Effector memory CD4-positive, alpha-beta T cell (primary cell): ENCODE results near the gene ADCY10.

ENCODE experiments used
- DNase-seq, 3 donors: peaks; one replicate each; pipeline ENCODE4 v3.0.0-alpha.2; 2020
- H3K27ac ChIP-seq: 2 replicates; pipeline ENCODE4 v1.7.0; 2013; ENCODE audit warnings: mild to moderate bottlenecking, low read length, moderate library complexity; ENCODE audit not compliant: insufficient read depth, poor library complexity, severe bottlenecking
- H3K27me3 ChIP-seq: replicated peaks from 2 replicates; pipeline ENCODE4 v1.7.0; 2013; ENCODE audit warnings: mild to moderate bottlenecking, low read length; ENCODE audit not compliant: insufficient read depth, control insufficient read depth, poor library complexity, severe bottlenecking
- H3K36me3 ChIP-seq: 2 replicates; pipeline ENCODE4 v1.7.0; 2013; ENCODE audit warnings: mild to moderate bottlenecking, low read length, moderate library complexity; ENCODE audit not compliant: control insufficient read depth, insufficient read depth
- H3K4me1 ChIP-seq: 2 replicates; pipeline ENCODE4 v1.7.0; 2013; ENCODE audit warnings: low read length, mild to moderate bottlenecking; ENCODE audit not compliant: control insufficient read depth, insufficient read depth, poor library complexity, severe bottlenecking
- H3K4me3 ChIP-seq: 2 replicates; pipeline ENCODE4 v1.7.0; 2013; ENCODE audit warnings: low read length, low read depth, mild to moderate bottlenecking; ENCODE audit not compliant: insufficient read depth, poor library complexity, severe bottlenecking
- H3K9me3 ChIP-seq: 2 replicates; pipeline ENCODE4 v1.7.0; 2013; ENCODE audit warnings: mild to moderate bottlenecking, low read length, moderate library complexity; ENCODE audit not compliant: control insufficient read depth

The ADCY10 gene

DNA sequence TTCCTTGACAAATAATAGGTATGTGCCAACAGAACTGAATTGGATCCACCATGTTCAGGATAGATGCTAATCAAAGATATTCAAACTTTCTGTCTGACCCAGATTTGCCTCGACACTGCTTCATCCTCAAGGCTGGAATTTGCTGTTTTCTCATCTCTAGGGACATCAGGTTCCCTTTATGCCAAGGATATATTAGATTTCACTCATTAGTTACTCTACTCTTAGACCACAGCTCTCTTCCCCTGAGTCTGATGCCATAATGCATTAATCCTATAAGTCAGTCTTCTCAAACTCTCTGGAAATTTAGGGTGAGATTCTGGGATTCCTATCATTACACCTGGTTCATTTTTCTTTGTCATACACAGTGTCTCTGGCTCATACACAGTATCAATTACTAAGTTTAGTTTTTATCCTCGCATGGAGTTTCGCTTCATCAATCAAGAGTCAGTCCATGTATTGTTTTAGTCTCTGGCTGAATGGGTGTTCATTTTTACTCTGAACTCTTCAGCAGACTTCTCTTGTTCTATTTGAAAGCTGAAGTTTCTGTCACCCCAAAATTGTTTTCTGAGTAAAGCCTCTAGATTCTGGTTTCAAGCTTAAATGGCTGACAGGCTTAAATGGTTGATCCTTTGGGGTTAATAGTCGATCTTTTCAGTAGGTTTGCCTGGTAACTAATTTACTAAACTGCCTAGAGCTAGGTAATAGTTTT lies 13.3 kb upstream of the ADCY10 start:
- no peak for DNase-seq
- no peaks in the 10 kb centered on the region for H3K36me3 ChIP-seq
- H3K9me3 ChIP-seq = no peaks in the 10 kb centered on the region
- no peak overlapping the region for H3K27ac ChIP-seq
- no peak overlapping the region for H3K4me3 ChIP-seq
- H3K27me3 ChIP-seq = no peaks in the 10 kb centered on the region
- H3K4me1 ChIP-seq = no peaks in the 10 kb centered on the region

DNA sequence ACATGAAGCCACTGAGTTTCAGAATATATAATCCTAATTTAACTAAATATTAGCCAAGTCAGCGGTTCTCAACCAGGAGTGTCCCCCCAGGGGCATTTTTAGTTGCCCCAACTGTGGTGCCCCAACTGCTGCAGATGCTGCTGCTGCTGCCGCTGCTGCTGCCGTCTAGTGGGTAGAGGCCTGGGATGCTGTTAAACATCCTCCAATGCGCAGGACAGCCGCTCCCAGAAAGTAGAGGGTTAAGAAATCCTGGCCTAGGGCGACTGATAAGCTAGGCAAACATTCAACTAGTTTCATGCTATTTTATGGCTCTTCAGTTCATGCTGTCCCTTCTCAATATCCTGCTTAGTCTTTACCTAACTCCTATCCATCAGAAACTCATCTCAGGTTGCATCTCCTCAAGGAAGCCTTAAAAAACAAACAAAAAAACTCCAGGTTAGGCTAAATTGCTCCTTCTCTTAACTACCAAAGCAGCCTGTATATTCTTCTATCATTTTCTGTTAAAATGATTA lies 12.6 kb upstream of the ADCY10 start:
- Histone ChIP-seq H3K4me3 (no peak overlapping the region), H3K27me3 (no peaks in the 10 kb centered on the region)

DNA sequence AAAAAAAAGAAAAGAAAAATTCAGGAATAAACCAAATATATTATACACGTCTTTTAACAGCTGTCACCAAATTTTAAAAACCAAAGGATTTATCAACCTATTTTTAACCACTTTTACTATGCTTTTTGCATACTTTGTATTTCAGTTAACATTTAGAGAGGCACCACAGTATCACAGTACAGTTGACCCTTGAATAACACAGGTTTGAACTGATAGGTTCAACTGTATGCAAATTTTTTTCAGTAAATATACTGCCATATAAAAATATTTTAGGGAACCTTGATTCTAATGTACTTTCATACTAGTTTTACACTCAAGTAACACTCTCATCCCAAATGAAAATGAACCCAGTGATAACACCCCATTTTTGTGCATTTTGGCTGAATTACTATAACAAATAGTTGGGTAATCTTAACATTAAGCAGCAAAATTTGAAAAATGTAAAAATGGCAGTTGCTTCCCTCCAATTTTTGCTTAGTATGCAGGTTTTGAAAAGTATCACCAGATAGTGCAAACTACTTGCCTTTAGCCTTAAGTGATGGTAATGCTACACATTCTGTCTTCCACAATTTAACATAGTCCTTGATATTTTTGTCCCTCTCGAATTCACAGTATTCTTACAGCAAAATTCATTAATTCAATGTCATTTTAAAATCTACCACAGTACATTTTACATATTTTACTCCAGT lies 10.8 kb upstream of the ADCY10 start:
- no peak for DNase-seq
- Histone ChIP-seq H3K9me3 (no peaks in the 10 kb centered on the region), H3K27me3 (no peaks in the 10 kb centered on the region), H3K4me3 (no peak overlapping the region), H3K27ac (no peak overlapping the region), H3K36me3 (no peaks in the 10 kb centered on the region), H3K4me1 (no peaks in the 10 kb centered on the region)

More for the DNA sequence above, 12.6 kb upstream of the ADCY10 start:
- Histone ChIP-seq H3K27ac (no peak overlapping the region), H3K9me3 (no peaks in the 10 kb centered on the region), H3K36me3 (no peaks in the 10 kb centered on the region), H3K4me1 (no peaks in the 10 kb centered on the region)
- no peak for DNase-seq

DNA sequence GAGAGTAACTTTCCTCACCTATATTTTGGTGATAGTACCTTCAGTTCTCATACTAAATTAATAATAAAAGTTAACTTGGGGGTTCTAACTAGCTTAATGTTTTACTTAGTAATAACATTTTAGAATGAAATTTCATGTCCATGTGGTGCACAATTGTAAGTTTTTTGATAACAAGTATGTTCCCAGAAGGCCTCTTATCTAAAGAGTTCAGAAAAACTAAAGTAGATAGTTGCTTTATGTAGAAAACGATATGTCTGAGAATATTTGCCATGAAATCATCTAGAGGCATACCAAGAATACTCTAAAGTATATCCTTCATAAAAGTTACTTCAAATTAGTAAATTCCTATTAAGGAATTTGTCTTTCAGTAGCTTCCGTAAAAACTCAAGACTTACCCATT lies 10.2 kb upstream of the ADCY10 start:
- Histone ChIP-seq H3K27me3 (no peaks in the 10 kb centered on the region), H3K4me1 (no peaks in the 10 kb centered on the region), H3K36me3 (no peaks in the 10 kb centered on the region), H3K27ac (no peak overlapping the region), H3K9me3 (no peaks in the 10 kb centered on the region), H3K4me3 (no peak overlapping the region)
- DNase-seq = no peak

DNA sequence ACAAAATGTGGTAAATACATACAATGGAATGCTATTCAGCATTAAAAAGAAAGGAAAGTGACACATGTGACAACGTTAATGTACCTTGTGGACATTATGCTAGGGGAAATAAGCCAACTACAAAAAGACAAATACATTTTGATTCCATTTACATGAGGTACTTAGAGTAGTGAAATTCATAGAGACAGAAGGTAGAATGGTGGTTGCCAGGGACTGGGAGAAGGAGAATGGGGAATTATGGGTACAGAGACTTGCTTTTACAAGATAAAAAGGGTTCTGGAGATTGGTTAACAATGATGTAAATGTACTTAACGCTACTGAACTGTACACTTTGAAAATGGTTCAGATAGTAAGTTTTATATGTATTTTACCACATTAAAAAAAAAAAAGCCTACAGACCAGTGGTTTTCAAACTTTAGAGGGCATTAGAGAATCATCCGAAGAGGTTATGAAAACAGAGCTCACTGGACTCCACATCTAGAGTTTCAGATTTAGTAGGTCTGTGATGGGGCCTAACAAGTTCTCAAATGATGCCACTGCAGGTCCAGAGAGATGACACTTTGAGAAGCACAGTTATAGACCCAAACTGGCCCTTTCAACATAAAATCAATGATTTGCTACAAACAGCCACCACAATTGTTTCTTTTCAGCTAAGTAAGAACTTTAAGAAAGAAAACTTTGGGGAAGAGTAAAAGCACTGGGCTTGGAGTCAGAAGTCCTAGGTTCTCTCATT lies 9.6 kb upstream of the ADCY10 start:
- no peak for DNase-seq
- Histone ChIP-seq H3K36me3 (no peaks in the 10 kb centered on the region), H3K27ac (no peak overlapping the region), H3K4me1 (no peaks in the 10 kb centered on the region), H3K4me3 (no peak overlapping the region), H3K27me3 (no peaks in the 10 kb centered on the region), H3K9me3 (no peaks in the 10 kb centered on the region)

DNA sequence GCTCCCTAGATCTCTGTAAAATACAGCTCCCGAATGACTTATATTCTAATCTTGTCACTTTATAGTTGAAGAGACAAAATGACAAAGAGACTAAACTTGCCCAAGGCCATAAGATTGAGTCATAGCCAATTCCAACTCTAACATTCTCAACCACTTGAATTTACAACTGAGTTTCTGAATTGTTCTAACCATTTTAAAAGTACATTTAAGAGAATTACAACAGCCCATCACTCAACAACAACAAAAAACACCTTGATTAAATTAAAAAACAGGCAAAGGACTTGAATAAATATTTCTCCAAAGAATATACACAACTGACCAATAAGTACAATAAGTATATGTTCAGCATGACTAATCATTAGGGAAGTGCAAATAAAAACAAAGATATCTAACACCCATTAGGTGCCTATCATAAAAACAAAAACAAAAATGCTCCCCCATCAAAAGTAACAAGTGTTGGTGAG lies 8.7 kb upstream of the ADCY10 start:
- DNase-seq = no peak
- no peaks in the 10 kb centered on the region for H3K9me3 ChIP-seq
- peaks cover 3% of the 10 kb centered on the region for H3K36me3 ChIP-seq
- no peaks in the 10 kb centered on the region for H3K4me1 ChIP-seq
- H3K27ac ChIP-seq = no peak overlapping the region
- no peak overlapping the region for H3K4me3 ChIP-seq
- no peaks in the 10 kb centered on the region for H3K27me3 ChIP-seq

DNA sequence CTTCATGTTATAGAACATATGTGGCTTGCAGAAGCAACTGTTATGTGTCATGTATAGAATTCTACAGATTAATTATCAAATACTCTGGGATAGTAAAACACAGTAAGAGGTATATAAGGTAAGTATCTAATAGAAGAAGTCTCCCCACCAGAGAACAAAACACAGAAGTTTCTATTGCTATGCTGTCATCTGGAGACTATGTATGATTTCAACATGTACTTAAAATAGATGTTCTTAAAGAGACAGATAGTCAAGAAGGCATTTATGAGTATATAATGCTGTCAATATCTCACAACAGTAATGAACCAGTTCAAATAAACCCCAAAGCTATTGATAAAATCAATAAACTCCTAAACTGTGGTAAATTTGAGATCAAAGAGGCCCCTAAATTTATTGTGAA lies 8.1 kb upstream of the ADCY10 start:
- Histone ChIP-seq H3K36me3 (peaks cover 3% of the 10 kb centered on the region), H3K27ac (no peak overlapping the region), H3K4me3 (no peak overlapping the region), H3K27me3 (no peaks in the 10 kb centered on the region), H3K9me3 (no peaks in the 10 kb centered on the region), H3K4me1 (no peaks in the 10 kb centered on the region)
- no peak for DNase-seq

DNA sequence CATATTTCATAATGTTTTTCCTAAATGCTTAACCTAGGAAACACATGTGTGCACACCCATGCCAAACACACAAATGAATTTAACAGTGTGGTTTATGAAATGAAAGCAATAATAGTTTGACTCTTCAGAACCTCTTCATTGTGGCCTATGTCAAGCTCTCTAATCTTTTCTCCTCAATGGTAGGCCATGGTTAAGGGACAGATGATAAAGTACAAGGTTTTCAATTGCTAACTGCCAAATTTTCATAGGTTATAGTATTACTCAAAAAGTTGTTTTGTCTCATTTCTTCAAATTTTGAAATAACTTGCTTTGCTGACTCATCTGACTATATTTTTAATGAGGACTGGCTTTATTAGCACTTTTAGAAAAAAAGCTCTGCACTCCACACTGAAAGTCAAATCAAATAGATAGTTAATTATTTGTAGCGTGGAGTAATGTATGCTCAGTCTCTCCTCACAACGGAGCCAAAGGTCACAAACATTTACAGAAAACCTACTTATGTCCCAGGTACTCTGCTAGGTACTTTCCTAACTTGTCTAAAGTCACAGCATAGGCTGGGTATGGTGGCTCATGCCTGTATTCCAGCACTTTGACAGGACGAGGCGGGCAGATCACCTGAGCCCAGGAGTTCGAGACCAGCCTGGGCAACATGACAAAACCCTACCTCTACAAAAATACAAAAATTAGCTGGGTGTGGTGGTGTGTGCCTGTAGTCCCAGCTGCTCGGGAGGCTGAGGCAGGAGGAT lies 3.0 kb upstream of the ADCY10 start:
- H3K27ac ChIP-seq = no peak overlapping the region
- H3K4me1 ChIP-seq = no peaks in the 10 kb centered on the region
- no peaks in the 10 kb centered on the region for H3K9me3 ChIP-seq
- DNase-seq = no peak
- H3K27me3 ChIP-seq = no peaks in the 10 kb centered on the region
- H3K36me3 ChIP-seq = peaks cover 3% of the 10 kb centered on the region
- H3K4me3 ChIP-seq = no peak overlapping the region

DNA sequence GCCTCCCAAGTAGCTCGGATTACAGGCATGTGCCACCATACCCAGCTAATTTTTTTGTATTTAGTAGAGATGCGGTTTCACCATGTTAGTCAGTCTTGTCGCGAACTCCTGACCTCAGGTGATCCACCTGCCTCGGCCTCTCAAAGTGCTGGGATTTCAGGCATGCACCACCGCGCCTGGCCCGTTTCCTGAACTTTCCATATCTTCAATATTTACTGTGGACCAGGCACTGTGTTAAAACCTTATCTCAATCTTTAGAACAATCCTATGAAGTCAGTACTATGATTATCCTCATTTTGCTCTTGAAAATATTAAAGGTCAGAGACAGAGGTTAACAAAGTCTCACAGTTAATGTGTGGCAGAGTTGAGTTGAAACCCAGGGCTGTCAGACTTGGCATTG lies 1.6 kb upstream of the ADCY10 start:
- Histone ChIP-seq H3K27me3 (no peaks in the 10 kb centered on the region), H3K36me3 (peaks cover 3% of the 10 kb centered on the region)
- DNase-seq = no peak

More for the DNA sequence above, 1.6 kb upstream of the ADCY10 start:
- Histone ChIP-seq H3K4me3 (no peak overlapping the region), H3K27ac (no peak overlapping the region), H3K9me3 (no peaks in the 10 kb centered on the region), H3K4me1 (no peaks in the 10 kb centered on the region)
